Mesenteric fat pad (tissue), 1 donor: ENCODE results near the gene VPREB3. TPM values are rescaled to one million over a fixed set of nuclear protein-coding genes. Genes with fewer than 3 reads are reported as not detected.
"Not testable (repeated sequence)": the region's sequence is repeated elsewhere in the genome, so short reads cannot be mapped to it uniquely, and the experiment has no call there.

Source experiments
- DNase-seq: peaks from one replicate; pipeline ENCODE4 v3.0.0-alpha.2; 2020; ENCODE audit warnings: low spot score
- total RNA-seq: library from RNA; stranded (reverse); fragmentation: NEBNext Ultra II Directional; extraction: Animal tissue kit (Norgen Biotek cat#: 25700); gene quantifications from one replicate; pipeline ENCODE4 v1.2.1, GENCODE V29; 2021
- donor health status: DM: yes; HTN: yes; CAD: no.

VPREB3 gene
- total RNA-seq, 1 donor from 2014 or later = not detected

DNA sequence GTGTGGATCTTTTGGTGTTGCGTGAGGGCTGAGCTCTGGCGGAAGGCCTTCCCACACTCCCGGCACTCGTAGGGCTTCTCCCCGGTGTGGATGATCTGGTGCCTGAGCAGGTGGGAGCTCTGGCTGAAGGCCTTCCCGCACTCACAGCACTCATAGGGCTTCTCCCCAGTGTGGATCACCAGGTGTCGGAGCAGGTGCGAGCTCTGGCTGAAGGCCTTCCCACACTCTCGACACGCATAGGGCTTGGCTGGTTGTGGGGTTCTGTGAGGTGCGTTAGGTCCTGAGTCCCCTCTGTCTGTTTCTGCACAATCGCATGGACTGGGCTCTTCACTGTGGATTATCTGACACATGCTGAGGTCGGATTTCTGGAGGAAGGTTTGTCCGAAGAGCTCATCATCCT lies 9.7 kb downstream of the VPREB3 start:
- DNase-seq = no peak

DNA sequence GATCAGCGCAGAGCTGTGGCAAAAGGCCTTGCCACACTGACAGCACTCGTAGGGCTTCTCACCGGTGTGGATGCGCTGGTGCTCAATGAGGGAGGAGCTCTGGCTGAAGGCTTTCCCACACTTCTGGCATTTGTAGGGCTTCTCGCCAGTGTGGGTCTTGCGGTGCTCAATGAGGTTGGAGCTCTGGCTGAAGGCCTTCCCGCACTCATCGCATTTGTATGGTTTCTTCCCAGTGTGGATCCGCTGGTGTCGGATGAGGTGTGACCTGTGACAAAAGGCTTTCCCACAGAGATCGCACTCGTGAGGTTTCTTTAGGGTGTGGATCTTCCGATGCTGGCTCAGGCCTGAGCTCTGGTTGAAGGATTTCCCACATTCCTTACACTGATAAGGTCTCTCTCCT lies 10.2 kb downstream of the VPREB3 start:
- no peak for DNase-seq

DNA sequence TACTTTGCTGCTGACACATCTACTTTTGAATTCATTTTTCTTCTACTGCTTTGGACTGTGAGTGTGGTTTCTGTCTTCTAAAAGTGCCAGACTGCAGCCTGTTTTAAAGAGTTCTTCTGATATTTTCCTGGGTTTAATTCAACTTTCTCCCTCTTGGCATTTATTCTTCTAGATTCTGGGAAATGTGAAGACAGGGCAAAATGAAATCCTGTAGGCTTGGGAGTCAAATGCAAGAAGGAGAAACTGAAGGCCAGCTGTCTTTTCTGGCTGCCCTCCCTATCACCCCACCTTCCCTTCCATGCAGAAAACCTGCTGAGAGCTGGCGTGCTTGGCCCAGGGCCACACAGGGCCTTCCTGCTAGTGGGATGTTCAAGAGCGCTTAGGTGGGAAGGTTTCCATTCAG lies 10.9 kb downstream of the VPREB3 start:
- no peak for DNase-seq

DNA sequence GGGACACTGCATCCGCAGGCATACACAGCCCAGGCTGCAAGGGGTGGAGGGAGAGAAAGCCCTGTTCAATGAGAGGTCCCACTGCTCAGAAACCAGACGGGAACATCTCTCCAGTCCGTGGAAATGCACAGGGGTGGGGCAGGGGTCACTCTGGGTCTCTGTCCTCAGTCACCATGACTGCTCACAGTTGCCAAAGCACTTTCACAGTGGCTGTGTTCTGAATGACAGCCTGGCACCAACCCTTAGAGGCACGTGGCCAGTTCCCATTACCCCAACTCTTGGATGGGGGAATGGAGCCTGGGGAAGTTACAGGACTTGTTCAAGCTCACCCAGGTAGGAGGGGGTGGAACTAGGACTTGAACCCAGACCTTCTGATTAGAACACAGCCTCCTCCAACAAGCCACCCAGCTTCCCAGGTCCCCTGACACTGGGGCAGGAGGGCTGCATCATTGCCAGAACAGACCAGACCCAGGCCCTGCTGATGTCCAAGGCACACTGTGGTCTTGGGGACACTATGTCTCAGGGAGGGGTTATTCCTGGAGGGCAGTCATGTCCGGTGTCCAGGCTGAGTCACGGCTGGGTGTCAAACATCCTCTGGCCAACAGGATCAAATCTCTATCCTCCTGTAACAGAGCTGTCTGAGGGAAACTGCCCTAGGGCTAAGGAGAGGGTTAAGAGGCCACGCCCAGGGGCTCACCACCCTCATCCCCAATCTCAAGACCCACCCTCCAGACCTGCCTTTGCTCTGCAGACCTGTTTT lies 11.5 kb downstream of the VPREB3 start:
- DNase-seq = no peak

DNA sequence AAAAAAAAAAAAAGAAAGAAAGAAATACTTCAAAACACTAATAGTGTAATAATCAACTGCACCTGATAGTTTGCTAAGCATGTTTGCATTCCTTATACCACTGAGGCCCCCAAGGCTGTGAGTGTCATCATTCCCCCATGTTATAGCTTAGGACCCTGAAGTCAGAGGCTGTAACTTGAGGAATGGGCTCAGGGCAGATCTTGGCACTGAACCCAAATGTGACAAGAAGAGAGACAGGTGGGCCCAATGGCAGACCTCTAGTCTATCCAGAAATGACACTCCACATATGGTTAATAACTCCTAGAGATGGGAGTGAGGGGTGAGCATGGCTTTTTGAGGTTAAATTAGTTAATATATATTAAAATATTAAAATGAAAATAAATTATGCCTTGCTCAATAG lies 16.5 kb downstream of the VPREB3 start:
- no peak for DNase-seq

DNA sequence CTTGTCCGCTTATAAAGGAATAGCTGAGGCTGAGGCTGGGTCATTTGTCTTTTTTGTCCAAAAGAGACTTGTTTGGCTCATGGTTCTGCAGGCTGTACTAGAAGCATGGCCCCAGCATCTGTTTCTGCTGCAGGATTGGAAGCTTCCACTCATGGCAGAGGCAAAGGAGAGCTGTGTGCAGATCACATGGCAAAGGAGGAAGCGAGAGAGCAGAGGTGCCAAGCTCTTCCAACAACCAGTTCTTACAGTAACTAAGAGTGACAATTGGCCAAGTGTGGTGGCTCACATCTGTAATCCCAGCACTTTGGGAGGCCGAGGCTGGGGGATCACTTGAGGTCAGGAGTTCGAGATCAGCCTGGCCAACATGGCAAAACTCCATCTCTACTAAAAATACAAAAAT lies 26.1 kb downstream of the VPREB3 start:
- DNase-seq = not testable (repeated sequence)

DNA sequence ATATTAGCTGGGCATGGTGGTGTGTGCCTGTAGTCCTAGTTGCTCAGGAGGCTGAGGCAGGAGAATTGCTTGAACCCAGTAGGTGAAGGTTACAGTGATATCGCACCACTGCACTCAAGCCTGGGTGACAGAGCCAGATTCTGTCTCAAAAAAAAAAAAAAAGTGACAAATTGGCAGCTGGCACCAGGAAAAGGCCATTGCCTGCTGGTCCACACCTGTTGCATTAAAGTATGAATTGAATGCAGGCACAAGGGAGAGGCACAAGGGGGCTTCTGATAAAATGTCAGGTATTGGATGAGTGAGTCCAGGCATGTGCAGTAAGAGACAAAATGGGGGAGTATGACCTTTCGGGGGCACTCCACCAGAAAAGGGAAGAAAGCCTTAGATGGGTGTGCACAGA lies 31.5 kb downstream of the VPREB3 start:
- DNase-seq = no peak

DNA sequence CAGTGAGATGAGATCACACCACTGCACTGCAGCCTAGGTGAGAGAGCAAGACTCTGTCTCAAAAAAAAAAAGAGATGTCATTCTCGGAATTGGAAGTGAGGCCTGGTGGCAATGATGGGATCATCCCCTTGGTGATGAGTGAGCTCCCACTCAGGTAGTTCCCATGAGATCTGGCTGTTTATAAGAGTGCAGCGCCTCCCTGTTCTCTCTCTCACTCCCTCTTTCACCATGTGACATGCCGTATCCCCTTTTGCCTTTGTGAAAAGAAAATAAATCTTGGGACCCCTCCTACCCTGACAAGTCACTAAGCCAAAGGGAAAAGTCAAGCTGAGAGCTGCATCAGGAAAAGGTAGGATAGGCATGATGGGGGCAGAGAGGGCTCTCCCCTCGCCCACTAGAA lies 32.1 kb downstream of the VPREB3 start:
- DNase-seq = peak; percentile 14

DNA sequence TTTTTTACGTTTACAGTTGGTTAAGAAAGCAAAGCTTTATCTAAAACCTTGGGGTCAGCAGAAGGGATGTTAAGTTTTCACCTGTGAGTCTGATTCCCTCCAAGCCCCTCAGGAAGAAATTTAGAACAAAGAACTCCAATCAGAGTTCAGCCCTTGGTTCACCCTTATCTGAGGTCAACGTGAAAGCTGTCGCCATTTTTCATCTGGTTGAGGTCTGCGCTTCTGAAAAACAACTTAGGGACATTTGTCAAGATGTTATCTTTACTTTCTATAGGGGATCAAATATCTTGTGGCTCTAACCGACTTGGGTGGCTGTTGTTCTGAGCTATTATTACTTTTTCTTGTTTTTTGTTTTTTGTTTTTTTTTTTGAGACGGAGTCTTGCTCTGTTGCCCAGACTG lies 33.4 kb downstream of the VPREB3 start:
- no peak for DNase-seq

DNA sequence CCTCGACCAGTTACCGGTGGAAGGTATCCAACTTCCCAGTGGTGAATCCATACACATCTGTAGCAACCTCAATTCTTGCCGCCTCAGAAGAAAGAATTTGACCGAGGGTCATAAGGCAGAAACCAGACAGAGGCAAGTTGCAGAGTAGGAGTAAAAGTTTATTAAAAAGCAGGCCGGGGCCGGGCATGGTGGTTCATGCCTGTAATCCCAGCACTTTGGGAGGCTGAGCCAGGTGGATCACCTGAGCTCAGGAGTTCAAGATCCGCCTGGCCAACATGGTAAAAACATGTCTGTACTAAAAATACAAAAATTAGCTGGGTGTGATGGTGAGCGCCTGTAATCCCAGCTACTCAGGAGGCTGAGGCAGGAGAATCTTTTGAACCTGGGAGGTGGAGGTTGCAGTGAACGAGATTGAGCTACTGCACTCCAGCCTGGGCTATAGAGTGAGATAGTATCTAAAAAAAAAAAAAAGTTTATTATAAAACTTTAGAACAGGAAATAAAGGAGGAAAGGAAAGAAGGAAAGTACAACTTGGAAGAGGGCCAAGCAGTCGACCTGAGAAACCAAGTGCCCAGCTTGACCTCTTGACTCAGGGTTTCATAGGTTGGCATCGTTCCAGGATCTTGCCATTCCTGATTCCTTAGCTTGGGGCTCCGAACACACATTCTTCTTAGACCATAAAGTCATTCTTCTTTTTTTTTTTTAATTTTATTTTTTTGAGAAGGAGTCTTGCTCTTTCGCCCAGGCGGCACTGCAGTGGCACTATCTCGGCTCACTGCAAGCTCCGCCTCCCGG lies 35.7 kb downstream of the VPREB3 start:
- peak; percentile 76 for DNase-seq

DNA sequence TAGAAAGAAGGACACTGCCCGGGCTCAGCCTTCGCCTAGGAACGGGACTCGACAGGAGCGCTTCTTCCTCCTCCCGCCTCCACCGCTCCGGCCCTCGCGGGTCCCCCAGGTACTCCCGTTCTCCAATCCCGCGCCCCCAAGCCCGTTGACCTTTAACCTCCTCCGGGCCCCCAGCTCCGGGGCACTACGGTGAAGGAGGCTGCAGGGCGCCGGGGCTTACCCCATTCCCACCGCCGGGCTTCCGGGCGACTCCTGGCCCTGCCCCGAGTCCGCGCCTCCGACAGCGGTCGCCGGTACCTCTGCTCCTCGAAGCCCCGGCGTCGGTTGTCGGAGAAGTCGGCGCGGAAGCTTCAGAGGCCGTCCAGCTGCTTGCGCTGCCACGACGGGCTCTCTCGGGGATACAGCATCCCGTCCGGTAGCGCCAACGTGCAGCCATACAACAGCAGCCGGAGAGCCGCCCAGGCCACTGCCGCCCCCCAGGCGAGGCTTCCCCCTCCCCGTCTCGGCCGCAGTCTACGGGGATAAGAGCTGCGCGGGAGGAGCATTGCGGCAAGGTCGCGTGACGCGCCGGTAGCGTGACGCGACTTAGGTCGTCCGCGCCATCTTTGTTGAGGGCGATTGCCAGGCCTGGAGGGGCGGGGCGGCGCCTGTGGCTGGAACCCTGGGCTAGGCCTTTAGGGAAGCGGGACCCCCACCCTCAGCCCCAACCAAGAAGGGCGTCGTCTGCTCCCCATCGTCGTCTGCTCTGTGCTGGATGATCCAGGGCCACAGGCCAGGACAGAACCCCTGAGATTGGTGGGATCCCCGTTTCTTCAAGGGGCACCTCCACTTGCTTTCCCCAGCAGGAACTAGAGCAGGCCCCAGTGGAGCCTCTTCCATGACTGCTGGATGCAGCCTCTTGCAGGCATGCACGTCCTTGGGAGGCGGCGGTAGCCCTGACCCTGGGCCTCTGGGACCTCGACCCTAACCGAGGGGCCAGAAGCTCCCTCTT lies 37.1 kb downstream of the VPREB3 start:
- peak; percentile 95 for DNase-seq

DNA sequence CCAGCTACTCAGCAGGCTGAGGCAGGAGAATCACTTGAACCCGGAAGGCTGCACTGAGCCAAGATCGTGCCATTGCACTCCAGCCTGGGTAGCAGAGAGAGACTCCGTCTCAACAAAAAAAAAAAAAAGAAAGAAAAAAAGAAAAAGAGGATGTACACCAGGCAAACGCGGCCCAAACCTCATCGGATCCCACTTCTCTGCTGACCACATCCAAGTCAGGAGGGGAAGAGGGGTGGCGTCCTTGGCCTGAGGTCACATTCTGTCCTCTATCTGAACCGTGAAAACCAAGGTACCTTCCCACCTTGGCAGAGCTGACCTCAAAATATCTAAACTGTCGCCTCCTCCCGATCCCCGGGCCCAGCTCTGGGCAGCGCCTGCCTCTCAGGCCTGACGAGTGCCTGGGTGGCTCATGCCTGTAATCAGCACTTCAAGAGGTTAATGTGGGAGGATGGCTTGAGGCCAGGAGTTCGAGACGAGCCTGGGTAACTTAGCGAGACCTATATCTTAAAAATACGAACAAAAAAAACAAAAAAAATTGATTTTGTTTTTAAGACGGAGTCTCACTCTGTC lies 38.3 kb downstream of the VPREB3 start:
- peak; percentile 77 for DNase-seq

DNA sequence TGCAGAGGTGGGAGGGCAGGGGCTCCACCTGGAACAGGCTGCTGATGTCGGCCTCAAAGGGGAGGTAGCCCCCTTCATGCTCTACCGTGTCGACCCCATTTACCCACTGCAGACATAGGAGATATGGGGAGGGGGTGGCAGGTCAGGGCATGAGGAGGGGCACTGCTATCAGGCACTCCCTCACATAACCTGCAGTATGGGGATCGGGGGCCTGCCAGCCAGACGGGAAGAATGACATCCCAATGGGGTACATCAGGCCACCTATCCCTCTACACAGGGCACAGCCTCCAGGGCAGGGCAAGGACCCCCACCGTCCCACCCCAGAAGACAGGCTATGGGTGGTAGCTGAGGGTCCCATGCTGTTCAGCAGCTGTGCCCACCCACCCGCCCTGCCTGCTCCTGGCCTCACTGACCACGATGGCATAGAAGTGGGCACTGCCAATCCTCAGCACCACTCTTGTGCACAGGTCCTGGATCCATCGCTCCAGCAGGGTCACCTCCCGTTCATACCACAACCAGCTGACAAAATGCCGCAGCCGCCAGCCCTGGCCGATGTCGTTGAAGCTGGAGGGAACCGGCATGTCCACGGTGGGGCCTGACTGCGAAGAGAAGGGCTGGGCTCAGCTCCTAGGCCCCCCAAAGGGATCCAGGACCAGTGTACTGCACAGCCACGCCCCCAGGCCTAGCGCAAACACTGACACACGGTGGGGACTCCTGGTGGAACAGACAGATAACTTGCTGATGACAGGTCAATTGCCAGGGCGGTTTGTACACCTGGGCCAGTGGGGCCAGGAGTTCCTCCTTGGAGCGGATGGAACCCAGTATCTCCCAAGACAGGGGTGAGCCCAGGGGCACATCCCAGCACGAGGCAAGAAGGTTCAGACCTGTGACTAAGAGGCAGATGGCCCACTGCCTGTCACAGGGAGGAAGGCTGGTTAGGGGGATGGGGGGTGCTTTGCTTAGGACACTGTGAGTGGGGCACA lies 39.3 kb downstream of the VPREB3 start:
- DNase-seq = peak; percentile 87

DNA sequence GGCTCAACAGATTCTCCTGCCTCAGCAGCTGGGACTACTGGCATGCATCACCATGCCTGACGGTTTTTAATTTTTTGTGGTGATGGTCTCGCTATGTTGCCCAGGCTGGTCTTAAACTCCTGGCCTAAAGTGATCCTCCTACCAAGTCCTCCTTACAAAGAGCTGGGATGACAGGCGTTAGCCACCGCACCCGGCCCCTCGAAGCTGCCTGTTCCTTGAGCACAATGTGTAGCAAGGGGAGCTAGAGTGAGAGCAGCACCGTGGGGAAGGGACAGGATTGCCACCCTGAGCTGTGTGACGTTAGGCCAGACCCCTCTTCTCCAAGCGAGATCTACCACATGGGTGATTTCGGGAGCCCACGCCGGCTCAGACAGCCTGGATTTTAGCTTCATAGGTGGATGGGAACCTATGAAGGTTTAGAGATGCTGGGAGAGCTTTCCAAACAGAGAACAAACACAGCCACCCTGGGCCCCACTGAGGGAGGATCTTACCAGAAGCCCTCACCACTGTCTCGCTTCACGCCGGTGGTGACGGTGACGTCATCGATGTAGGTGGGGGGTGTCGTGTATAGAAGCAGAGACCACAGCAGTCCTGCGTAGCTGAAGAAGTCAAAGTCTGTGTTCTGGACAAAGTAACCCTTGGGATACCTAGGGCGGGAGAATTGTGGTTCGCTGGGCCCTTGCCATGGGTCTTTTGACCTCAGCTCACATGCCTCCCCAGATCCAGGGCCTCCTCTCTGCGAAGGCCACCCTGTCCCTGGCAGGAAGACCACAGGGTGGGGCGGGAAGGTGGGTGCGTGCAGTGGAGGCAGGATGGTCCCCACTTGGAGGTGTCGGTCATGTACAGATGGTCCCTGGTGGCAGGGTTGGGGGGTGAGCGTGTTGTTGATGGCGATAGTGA lies 40.3 kb downstream of the VPREB3 start:
- DNase-seq = peak; percentile 62

DNA sequence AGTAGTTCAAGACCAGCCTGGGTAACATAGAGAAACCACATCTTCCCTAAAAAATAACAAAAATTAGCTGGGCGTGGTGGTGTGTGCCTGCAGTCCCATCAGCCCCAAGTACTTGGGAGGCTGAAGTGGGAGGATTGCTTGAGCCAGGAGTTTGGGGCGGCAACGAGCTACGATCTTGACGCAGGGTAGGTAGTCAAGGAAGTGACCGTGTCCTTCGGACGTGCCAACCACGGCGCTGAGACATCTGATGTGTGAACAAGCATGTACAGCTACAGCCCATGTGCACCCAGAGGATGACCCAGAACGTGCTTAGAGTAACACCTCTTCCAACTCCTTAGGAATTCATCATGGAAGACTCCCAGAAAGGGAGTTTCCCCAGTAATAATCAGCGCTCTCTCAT lies 42.0 kb downstream of the VPREB3 start:
- no peak for DNase-seq

DNA sequence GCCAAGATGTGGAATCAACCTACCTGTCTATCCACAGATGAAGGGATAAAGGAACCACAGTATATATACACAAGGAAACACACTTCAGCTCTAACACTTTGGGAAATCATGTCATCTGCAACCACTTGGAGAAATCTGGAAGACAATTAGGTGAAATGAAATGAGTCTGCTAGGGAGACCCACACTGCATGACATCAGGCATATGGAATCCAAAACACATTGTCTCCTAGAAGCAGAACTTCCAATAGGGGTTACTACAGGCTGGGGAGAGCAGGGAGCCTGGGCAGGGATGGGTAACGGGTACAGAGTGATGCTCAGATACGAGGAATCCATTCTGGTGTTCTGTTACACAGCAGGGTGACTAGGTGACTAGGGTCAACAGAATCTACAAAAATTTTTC lies 45.1 kb downstream of the VPREB3 start:
- DNase-seq = no peak

DNA sequence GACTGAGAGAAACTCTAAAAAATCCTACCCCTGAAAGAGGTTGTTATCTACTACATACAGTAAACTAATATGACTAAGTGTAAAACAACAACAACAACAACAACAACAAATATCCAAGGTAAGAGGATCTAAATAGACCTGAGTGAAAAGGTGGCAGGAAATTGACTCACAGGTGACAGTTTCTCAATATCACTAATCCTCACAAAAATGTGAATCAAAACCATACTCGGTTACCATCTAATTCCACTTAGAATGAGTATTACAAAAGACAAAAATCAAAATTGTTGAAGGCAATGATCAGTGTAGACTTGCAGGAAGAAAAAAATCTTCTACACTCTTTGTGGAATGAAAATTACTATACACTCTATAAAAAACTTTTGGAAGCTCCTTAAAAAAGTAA lies 46.0 kb downstream of the VPREB3 start:
- no peak for DNase-seq

DNA sequence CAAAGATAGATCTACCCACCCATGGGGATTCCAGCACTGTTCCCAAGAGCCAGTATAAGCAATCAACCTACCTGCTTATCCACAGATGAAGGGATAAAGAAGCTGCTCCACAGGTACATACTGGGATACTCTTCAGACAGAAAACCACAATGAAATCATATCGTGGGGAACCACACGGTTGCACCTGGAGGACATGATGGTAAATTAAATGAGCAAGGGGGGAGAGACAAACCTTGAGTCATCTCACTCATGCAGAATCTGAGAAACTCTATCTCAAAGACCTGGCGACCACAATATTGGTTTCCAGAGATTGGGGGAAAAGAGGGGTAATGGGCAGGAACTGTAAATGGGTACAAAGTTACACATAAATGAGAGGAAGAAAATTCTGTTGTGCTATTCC lies 48.9 kb downstream of the VPREB3 start:
- no peak for DNase-seq

DNA sequence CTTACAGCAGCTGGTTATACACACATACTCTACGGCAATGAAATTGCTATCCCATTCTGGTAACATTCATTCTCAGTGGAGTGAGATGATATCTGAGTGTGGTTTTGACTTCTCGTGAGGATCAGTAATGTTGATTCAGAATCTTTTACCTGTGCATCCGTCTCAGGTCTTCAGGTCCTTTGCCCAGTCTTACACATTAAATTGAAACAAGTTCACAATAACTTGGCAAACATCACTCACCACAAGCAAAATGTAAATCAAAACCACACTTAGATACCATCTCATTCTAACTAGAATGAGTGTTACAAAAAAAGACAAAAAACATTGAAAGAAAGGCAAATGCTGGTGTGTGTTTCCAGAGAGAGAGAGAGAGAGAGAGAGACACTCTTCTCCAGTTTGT lies 49.4 kb downstream of the VPREB3 start:
- no peak for DNase-seq
